Liver (tissue), 9 donors: Measurements from ENCODE around the gene WWOX. TPM values are rescaled to one million over a fixed set of nuclear protein-coding genes. Genes with fewer than 3 reads are reported as not detected.
A peak's percentile ranks its signal among the peaks of the same experiment; 100 is the strongest.

Experiments used
- DNase-seq: peaks from one replicate; pipeline ENCODE4 v3.0.0-alpha.2; 2017; ENCODE audit warnings: low spot score
- H3K27ac ChIP-seq, 2 donors: one replicate each; pipeline ENCODE4 v1.7.0; 2013; ENCODE audit warnings: inconsistent platforms in 2 of 2, low read length in 2 of 2, control low read depth in 1 of 2, low read depth in 1 of 2, mild to moderate bottlenecking in 1 of 2
- H3K27me3 ChIP-seq, 4 donors: one replicate each; pipeline versions ENCODE4 v1.6.1 to v1.7.0; 2013; ENCODE audit warnings: low read length in 3 of 4, inconsistent platforms in 1 of 4, mild to moderate bottlenecking in 1 of 4, moderate library complexity in 1 of 4; ENCODE audit not compliant: control insufficient read depth in 4 of 4, insufficient read depth in 4 of 4
- H3K36me3 ChIP-seq, 4 donors: one replicate each; pipeline versions ENCODE4 v1.6.1 to v1.7.0; 2013; ENCODE audit warnings: low read length in 3 of 4, mild to moderate bottlenecking in 3 of 4, low read depth in 1 of 4, moderate library complexity in 1 of 4; ENCODE audit not compliant: control insufficient read depth in 4 of 4, insufficient read depth in 3 of 4
- H3K4me1 ChIP-seq, 4 donors: one replicate each; pipeline versions ENCODE4 v1.6.1 to v1.7.0; 2013; ENCODE audit warnings: low read length in 3 of 4, mild to moderate bottlenecking in 3 of 4, moderate library complexity in 1 of 4; ENCODE audit not compliant: control insufficient read depth in 4 of 4, insufficient read depth in 4 of 4
- H3K4me3 ChIP-seq, 3 donors: one replicate each; pipeline versions ENCODE4 v1.6.1 to v1.7.0; 2013; ENCODE audit warnings: low read length in 3 of 3, control low read depth in 1 of 3, low read depth in 1 of 3, mild to moderate bottlenecking in 1 of 3
- H3K9ac ChIP-seq, 2 donors: one replicate each; pipeline ENCODE4 v1.7.0; 2013; ENCODE audit warnings: low read length in 2 of 2, mild to moderate bottlenecking in 2 of 2, moderate library complexity in 2 of 2, control low read depth in 1 of 2, low read depth in 1 of 2
- H3K9me3 ChIP-seq, 4 donors: one replicate each; pipeline versions ENCODE4 v1.6.1 to v1.7.0; 2013; ENCODE audit warnings: low read length in 3 of 4; ENCODE audit not compliant: control insufficient read depth in 4 of 4
- EGR1 ChIP-seq, 2 donors: IDR thresholded peaks; 2 replicates each; pipeline ENCODE4 v1.6.1; 2016 to 2018; ENCODE audit warnings: antibody characterized with exemption in 2 of 2, low read depth in 2 of 2
- FOXA1 ChIP-seq: IDR thresholded peaks from 2 replicates; pipeline ENCODE4 v1.6.1; 2016; ENCODE audit warnings: antibody characterized with exemption
- FOXA2 ChIP-seq: IDR thresholded peaks from 2 replicates; pipeline ENCODE4 v1.6.1; 2016; ENCODE audit warnings: antibody characterized with exemption
- GABPA ChIP-seq, 2 donors: IDR thresholded peaks in 1 of 2; conservative IDR thresholded peaks in 1 of 2; 2 replicates each; pipeline ENCODE4 v1.6.1; 2016; ENCODE audit warnings: antibody characterized with exemption in 2 of 2, mild to moderate bottlenecking in 1 of 2, moderate library complexity in 1 of 2
- HNF4A ChIP-seq, 2 donors: conservative IDR thresholded peaks; 2 replicates each; pipeline ENCODE4 v1.6.1; 2016; ENCODE audit warnings: antibody characterized with exemption in 2 of 2, mild to moderate bottlenecking in 2 of 2
- HNF4G ChIP-seq: IDR thresholded peaks from 2 replicates; pipeline ENCODE4 v1.6.1; 2016; ENCODE audit warnings: antibody characterized with exemption
- JUND ChIP-seq, 2 donors: IDR thresholded peaks; 2 replicates each; pipeline ENCODE4 v1.6.1; 2016; ENCODE audit warnings: antibody characterized with exemption in 2 of 2
- NR2F2 ChIP-seq: IDR thresholded peaks from 2 replicates; pipeline ENCODE4 v1.6.1; 2016; ENCODE audit warnings: antibody characterized with exemption
- RAD21 ChIP-seq, 2 donors: IDR thresholded peaks; 2 replicates each; pipeline ENCODE4 v1.6.1; 2016; ENCODE audit warnings: antibody characterized with exemption in 2 of 2, mild to moderate bottlenecking in 2 of 2
- RXRA ChIP-seq, 2 donors: IDR thresholded peaks; 2 replicates each; pipeline ENCODE4 v1.6.1; 2017 to 2018; ENCODE audit warnings: antibody characterized with exemption in 2 of 2, mild to moderate bottlenecking in 1 of 2
- SP1 ChIP-seq: IDR thresholded peaks from 2 replicates; pipeline ENCODE4 v1.6.1; 2018; ENCODE audit warnings: antibody characterized with exemption, mild to moderate bottlenecking
- TAF1 ChIP-seq: conservative IDR thresholded peaks from 2 replicates; pipeline ENCODE4 v1.6.1; 2016; ENCODE audit warnings: antibody characterized with exemption, mild to moderate bottlenecking
- YY1 ChIP-seq: IDR thresholded peaks from 2 replicates; pipeline ENCODE4 v1.6.1; 2016; ENCODE audit warnings: antibody characterized with exemption, mild to moderate bottlenecking
- WGBS: extraction: QIAGEN DNeasy Blood & Tissue Kit; methylation state at CpG from one replicate; pipeline ENCODE4 v1.1.7; 2013; 5-methylcytosine and 5-hydroxymethylcytosine counted together
- polyA plus RNA-seq, 2 donors: library from polyadenylated mRNA; stranded (reverse) in 1 of 2; unstranded in 1 of 2; fragments of 200-250 nt in 1 of 2; fragments of >200 nt in 1 of 2; fragmentation: Nextera tagmentation in 1 of 2; extraction: Ambion mirVana in 1 of 2; gene quantifications; one replicate each; pipeline versions ENCODE4 v1.2.1 to v1.2.3, GENCODE V29; 2013 to 2015
- total RNA-seq, 2 donors: library from RNA; depleted of rRNA; stranded (reverse); fragments of >200 nt; gene quantifications; one replicate each; pipeline ENCODE4 v1.2.3, GENCODE V29; 2014
- TF ChIP-seq, protein P1 (sequence below): IDR thresholded peaks from 2 replicates; pipeline ENCODE4 v1.6.1; 2016; ENCODE audit warnings: antibody characterized with exemption
- TF ChIP-seq, protein P2 (sequence below): fragments of 150-350 bp; IDR thresholded peaks from 2 replicates; pipeline ENCODE4 v1.5.1; 2017; ENCODE audit warnings: improper control_type of control experiment, low read depth, low read length; ENCODE audit not compliant: missing input control
- TF ChIP-seq, protein P3 (sequence below): IDR thresholded peaks from 2 replicates; pipeline ENCODE4 v1.6.1; 2016; ENCODE audit warnings: antibody characterized with exemption
- TF ChIP-seq, protein P4 (sequence below): IDR thresholded peaks from 2 replicates; pipeline ENCODE4 v1.6.1; 2016; ENCODE audit warnings: antibody characterized with exemption, mild to moderate bottlenecking
- TF ChIP-seq, protein P5 (sequence below): IDR thresholded peaks from 2 replicates; pipeline ENCODE4 v1.6.1; 2016; ENCODE audit warnings: antibody characterized with exemption
- donor health status: healthy.
- donor health status: healthy.
- donor health status: healthy.
- donor health status: healthy.
- donor health status: healthy.

WWOX gene
- total and polyA plus RNA-seq, 4 donors: 9.8 to 46.0 (median 15.3) TPM

DNA sequence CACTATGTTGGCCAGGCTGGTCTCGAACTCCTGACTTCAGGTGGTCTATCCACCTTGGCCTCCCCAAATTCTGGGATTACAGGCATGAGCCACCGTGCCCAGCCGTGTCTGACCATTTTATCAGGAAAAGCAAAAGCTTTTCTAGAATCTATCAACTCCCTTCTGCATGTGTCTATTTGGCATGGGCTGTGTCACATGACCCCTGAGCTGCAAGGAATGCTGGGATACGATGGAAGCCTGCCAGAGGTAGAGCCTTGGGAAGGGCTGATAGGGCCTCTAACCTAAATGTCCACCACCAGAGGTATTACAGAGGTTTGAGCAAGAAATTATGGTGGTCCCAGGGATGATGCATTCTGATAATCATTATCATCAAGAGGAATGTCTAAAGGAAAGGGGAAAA lies 616.2 kb downstream of the WWOX start:
- Histone ChIP-seq H3K9me3 (no peaks in the 10 kb centered on the region), H3K4me1 (no peaks in the 10 kb centered on the region), H3K4me3 (no peak overlapping the region), H3K36me3 (no peaks in the 10 kb centered on the region), H3K27ac (no peak overlapping the region), H3K9ac (no peak overlapping the region), H3K27me3 (no peaks in the 10 kb centered on the region)
- TF ChIP-seq, protein P1, sequence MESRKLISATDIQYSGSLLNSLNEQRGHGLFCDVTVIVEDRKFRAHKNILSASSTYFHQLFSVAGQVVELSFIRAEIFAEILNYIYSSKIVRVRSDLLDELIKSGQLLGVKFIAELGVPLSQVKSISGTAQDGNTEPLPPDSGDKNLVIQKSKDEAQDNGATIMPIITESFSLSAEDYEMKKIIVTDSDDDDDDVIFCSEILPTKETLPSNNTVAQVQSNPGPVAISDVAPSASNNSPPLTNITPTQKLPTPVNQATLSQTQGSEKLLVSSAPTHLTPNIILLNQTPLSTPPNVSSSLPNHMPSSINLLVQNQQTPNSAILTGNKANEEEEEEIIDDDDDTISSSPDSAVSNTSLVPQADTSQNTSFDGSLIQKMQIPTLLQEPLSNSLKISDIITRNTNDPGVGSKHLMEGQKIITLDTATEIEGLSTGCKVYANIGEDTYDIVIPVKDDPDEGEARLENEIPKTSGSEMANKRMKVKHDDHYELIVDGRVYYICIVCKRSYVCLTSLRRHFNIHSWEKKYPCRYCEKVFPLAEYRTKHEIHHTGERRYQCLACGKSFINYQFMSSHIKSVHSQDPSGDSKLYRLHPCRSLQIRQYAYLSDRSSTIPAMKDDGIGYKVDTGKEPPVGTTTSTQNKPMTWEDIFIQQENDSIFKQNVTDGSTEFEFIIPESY: no peak
- no peak for TF ChIP-seq GABPA (IDR thresholded peaks at IDR 0.05 in 1 of 2, conservative IDR thresholded peaks at IDR 0.05 in 1 of 2)
- no peak for TF ChIP-seq FOXA2
- TF ChIP-seq HNF4A (conservative IDR thresholded peaks at IDR 0.05): no peak
- TF ChIP-seq SP1: no peak
- TF ChIP-seq HNF4G: no peak
- TF ChIP-seq, protein P2, sequence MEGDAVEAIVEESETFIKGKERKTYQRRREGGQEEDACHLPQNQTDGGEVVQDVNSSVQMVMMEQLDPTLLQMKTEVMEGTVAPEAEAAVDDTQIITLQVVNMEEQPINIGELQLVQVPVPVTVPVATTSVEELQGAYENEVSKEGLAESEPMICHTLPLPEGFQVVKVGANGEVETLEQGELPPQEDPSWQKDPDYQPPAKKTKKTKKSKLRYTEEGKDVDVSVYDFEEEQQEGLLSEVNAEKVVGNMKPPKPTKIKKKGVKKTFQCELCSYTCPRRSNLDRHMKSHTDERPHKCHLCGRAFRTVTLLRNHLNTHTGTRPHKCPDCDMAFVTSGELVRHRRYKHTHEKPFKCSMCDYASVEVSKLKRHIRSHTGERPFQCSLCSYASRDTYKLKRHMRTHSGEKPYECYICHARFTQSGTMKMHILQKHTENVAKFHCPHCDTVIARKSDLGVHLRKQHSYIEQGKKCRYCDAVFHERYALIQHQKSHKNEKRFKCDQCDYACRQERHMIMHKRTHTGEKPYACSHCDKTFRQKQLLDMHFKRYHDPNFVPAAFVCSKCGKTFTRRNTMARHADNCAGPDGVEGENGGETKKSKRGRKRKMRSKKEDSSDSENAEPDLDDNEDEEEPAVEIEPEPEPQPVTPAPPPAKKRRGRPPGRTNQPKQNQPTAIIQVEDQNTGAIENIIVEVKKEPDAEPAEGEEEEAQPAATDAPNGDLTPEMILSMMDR: no peak
- TF ChIP-seq TAF1: no peak
- TF ChIP-seq RAD21 (IDR thresholded peaks at IDR 0.05): no peak
- TF ChIP-seq, protein P3, sequence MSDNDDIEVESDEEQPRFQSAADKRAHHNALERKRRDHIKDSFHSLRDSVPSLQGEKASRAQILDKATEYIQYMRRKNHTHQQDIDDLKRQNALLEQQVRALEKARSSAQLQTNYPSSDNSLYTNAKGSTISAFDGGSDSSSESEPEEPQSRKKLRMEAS: no peak
- no peak for TF ChIP-seq RXRA (IDR thresholded peaks at IDR 0.05)
- TF ChIP-seq, protein P4, sequence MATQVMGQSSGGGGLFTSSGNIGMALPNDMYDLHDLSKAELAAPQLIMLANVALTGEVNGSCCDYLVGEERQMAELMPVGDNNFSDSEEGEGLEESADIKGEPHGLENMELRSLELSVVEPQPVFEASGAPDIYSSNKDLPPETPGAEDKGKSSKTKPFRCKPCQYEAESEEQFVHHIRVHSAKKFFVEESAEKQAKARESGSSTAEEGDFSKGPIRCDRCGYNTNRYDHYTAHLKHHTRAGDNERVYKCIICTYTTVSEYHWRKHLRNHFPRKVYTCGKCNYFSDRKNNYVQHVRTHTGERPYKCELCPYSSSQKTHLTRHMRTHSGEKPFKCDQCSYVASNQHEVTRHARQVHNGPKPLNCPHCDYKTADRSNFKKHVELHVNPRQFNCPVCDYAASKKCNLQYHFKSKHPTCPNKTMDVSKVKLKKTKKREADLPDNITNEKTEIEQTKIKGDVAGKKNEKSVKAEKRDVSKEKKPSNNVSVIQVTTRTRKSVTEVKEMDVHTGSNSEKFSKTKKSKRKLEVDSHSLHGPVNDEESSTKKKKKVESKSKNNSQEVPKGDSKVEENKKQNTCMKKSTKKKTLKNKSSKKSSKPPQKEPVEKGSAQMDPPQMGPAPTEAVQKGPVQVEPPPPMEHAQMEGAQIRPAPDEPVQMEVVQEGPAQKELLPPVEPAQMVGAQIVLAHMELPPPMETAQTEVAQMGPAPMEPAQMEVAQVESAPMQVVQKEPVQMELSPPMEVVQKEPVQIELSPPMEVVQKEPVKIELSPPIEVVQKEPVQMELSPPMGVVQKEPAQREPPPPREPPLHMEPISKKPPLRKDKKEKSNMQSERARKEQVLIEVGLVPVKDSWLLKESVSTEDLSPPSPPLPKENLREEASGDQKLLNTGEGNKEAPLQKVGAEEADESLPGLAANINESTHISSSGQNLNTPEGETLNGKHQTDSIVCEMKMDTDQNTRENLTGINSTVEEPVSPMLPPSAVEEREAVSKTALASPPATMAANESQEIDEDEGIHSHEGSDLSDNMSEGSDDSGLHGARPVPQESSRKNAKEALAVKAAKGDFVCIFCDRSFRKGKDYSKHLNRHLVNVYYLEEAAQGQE: no peak
- TF ChIP-seq, protein P5, sequence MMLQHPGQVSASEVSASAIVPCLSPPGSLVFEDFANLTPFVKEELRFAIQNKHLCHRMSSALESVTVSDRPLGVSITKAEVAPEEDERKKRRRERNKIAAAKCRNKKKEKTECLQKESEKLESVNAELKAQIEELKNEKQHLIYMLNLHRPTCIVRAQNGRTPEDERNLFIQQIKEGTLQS: no peak
- TF ChIP-seq NR2F2: no peak
- no peak for TF ChIP-seq JUND (IDR thresholded peaks at IDR 0.05)
- TF ChIP-seq YY1: no peak
- no peak for TF ChIP-seq EGR1 (IDR thresholded peaks at IDR 0.05; ENCODE audit: low read depth in 2 of 2)
- DNase-seq: peak; percentile 39
- 96% methylated on average over 4 of the region's 4 CpGs for WGBS

DNA sequence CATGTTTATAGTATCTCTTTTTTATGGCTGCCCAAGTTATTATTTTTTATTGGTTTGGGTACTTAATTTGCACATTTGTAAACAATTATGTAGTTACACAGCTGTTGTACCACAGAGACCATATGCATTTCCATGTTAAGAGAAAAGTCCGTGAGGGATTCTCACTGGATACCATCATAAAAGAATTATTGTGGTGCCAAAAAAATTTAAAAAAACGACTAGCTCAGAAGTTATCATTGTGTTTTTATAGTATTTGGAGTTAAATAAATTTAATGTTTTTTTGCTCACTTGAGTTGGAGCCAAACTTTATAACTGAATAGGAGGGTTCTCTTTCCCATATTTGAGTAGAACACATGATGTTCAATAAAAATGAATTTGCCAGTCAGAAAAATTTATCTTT lies 618.7 kb downstream of the WWOX start:
- no peaks in the 10 kb centered on the region for H3K27me3 ChIP-seq
- no peaks in the 10 kb centered on the region for H3K4me1 ChIP-seq
- DNase-seq: no peak
- no peaks in the 10 kb centered on the region for H3K9me3 ChIP-seq
- no peak overlapping the region for H3K4me3 ChIP-seq
- WGBS: 89% methylated on average over 2 of the region's 2 CpGs
- H3K36me3 ChIP-seq: no peaks in the 10 kb centered on the region
- TF ChIP-seq, protein P4: no peak
- TF ChIP-seq FOXA1: no peak
- no peak for TF ChIP-seq RXRA (IDR thresholded peaks at IDR 0.05)
- H3K9ac ChIP-seq: no peak overlapping the region
- H3K27ac ChIP-seq: no peak overlapping the region
